Activated T-cell treated with anti-CD3 and anti-CD28 coated beads, Interleukin-2, amount 50 U/mL, for 4 hours (primary cell): ENCODE measurements around the gene DIABLO. TPM values are rescaled to one million over a fixed set of nuclear protein-coding genes. Genes with fewer than 3 reads are reported as not detected.

Experiments used
- ATAC-seq, 2 donors: fragments of 200-7000 bp; cut with Tn5 transposase; one replicate each; pipeline ENCODE4 v1.10.0; 2021
- DNase-seq: peaks from one replicate; pipeline ENCODE4 v3.0.0-alpha.2; 2020
- H3K27me3 Mint-ChIP-seq: one replicate; pipeline ENCODE4 v1.8.0; 2021; ENCODE audit warnings: low read depth, mixed read lengths
- H3K36me3 Mint-ChIP-seq: one replicate; pipeline ENCODE4 v1.8.0; 2022; ENCODE audit warnings: mixed read lengths; ENCODE audit not compliant: insufficient read depth
- H3K4me1 Mint-ChIP-seq: one replicate; pipeline ENCODE4 v1.8.0; 2021; ENCODE audit warnings: low read depth, mixed read lengths
- H3K4me3 Mint-ChIP-seq: one replicate; pipeline ENCODE4 v1.8.0; 2021; ENCODE audit warnings: mild to moderate bottlenecking, moderate library complexity, mixed read lengths
- H3K9me3 Mint-ChIP-seq: one replicate; pipeline ENCODE4 v1.8.0; 2021; ENCODE audit warnings: mixed read lengths
- total RNA-seq, 3 donors: library from RNA; stranded (reverse); gene quantifications; one replicate each; pipeline ENCODE4 v1.2.1, GENCODE V29; 2021

Gene DIABLO
- total RNA-seq, 3 donors from 2014 or later: 66.4 to 75.3 (median 72.5) TPM

GRCh38 chr12:122166422-122167349, 59.2 kb downstream of the DIABLO start:
- Mint-ChIP-seq H3K36me3 (no peaks in the 10 kb centered on the region), H3K27me3 (peaks cover 8% of the 10 kb centered on the region), H3K4me3 (no peak overlapping the region), H3K9me3 (no peaks in the 10 kb centered on the region), H3K4me1 (peaks cover 13% of the 10 kb centered on the region)
- peak; percentile 15 for DNase-seq
- peak; percentile 85 to 88 for ATAC-seq

- Mint-ChIP-seq H3K36me3 (no peaks in the 10 kb centered on the region), H3K4me1 (peaks cover 13% of the 10 kb centered on the region), H3K9me3 (no peaks in the 10 kb centered on the region), H3K4me3 (no peak overlapping the region), H3K27me3 (peaks cover 8% of the 10 kb centered on the region)
- no peak for DNase-seq
- ATAC-seq: no peak
These were observed 62.9 kb downstream of the DIABLO start for GRCh38 chr12:122162976-122163375.

- DNase-seq (no peak), ATAC-seq (peak in 1 of 2 donors; percentile 48)
- H3K4me1 Mint-ChIP-seq: peaks cover 5% of the 10 kb centered on the region
These were observed 64.2 kb downstream of the DIABLO start for GRCh38 chr12:122161682-122162081.

GRCh38 chr12:122160761-122161160, 65.1 kb downstream of the DIABLO start:
- Mint-ChIP-seq H3K9me3 (no peaks in the 10 kb centered on the region), H3K4me1 (peaks cover 4% of the 10 kb centered on the region), H3K36me3 (no peaks in the 10 kb centered on the region), H3K27me3 (peaks cover 5% of the 10 kb centered on the region), H3K4me3 (no peak overlapping the region)
- no peak for ATAC-seq
- no peak for DNase-seq

More at GRCh38 chr12:122161682-122162081, 64.2 kb downstream of the DIABLO start:
- Mint-ChIP-seq H3K4me3 (no peak overlapping the region), H3K27me3 (peaks cover 5% of the 10 kb centered on the region), H3K36me3 (no peaks in the 10 kb centered on the region), H3K9me3 (no peaks in the 10 kb centered on the region)

DNA sequence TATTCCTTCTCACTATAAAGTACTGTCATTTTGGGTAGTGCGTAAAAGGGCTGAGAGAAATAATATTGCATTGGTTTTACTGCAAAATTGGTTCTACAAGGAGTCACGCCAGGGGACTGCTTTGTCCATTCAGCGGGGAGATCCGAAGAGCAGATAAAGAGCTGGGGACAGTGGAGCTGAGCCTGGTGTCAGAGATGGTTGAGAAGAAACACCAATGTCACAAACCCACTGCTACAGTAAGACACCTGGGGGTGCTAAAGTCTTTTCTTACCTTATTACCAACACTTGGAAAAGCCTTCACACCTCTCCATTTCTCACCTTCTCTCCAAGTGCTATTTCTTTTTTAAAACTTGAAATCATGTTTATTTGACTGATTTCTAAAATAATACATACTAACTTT, 66.0 kb downstream of the DIABLO start:
- Mint-ChIP-seq H3K4me3 (no peak overlapping the region), H3K4me1 (peaks cover 4% of the 10 kb centered on the region), H3K27me3 (peaks cover 3% of the 10 kb centered on the region), H3K9me3 (no peaks in the 10 kb centered on the region), H3K36me3 (no peaks in the 10 kb centered on the region)
- DNase-seq (no peak), ATAC-seq (no peak)

DNA sequence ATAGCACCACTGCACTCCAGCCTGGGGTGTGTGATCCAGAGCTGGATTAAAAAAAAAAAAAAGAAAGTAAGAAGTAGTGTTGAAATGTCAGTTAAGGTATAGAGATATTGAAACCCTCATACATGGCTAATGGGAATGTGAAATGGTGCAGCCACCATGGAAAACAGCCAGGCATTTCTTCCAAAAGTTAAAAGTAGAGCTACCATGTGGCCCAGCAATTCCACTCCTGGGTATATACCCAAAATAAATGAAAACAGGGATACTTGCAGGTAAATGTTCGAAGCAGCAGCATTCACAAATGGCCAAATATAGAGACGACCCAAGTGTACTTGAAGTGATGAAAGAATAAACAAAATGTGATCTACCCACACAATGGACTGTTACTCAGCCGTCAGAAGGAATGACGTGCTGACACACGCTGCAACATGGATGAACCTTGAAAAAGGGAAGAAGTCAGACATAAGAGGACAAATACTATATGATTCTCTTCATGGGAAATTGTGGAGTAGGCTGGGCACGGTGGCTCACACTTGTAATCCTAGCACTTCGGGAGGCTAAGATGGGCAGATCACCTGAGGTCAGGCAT, 67.1 kb downstream of the DIABLO start:
- no peak overlapping the region for H3K4me3 Mint-ChIP-seq
- H3K4me1 Mint-ChIP-seq: peaks cover 4% of the 10 kb centered on the region
- no peaks in the 10 kb centered on the region for H3K9me3 Mint-ChIP-seq
- no peaks in the 10 kb centered on the region for H3K27me3 Mint-ChIP-seq
- H3K36me3 Mint-ChIP-seq: no peaks in the 10 kb centered on the region
- DNase-seq (no peak), ATAC-seq (no peak)

Other genes starting within 250 kb of the DIABLO start
- 10 to 100 TPM in 1 of 3 donors, 1 to 10 TPM in 2; 8.9 to 10.6 (median 9.0) TPM for gene BCL7A, start 204.2 kb downstream of the DIABLO start, total RNA-seq
- 10 to 100 TPM; 35.9 to 42.3 (median 37.9) TPM for gene MLXIP, start 147.3 kb downstream of the DIABLO start, total RNA-seq
- 10 to 100 TPM in 1 of 3 donors, 1 to 10 TPM in 2; 3.1 to 31.4 (median 5.3) TPM for gene IL31, start 51.8 kb downstream of the DIABLO start, total RNA-seq
- gene LRRC43, start 42.9 kb downstream of the DIABLO start, total RNA-seq: under 1 TPM in 1 of 3 donors, not detected in 2; 0.28 TPM
- under 1 TPM; 0.16 to 0.43 (median 0.19) TPM for gene B3GNT4, start 22.3 kb downstream of the DIABLO start, total RNA-seq
- 10 to 100 TPM; 31.4 to 35.6 (median 32.3) TPM for gene VPS33A, start 40.4 kb upstream of the DIABLO start, total RNA-seq
- gene CLIP1, start 196.6 kb upstream of the DIABLO start, total RNA-seq: 10 to 100 TPM; 52.6 to 61.1 (median 53.1) TPM